RPMI7951 (cell line): ENCODE measurements around the gene HTRA3. TPM values are rescaled to one million over a fixed set of nuclear protein-coding genes. Genes with fewer than 3 reads are reported as not detected.
A peak's percentile ranks its signal among the peaks of the same experiment; 100 is the strongest.

Experiments used
- DNase-seq: peaks from one replicate; pipeline ENCODE4 v3.0.0-alpha.2; 2012; ENCODE audit warnings: low read depth
- total RNA-seq: library from RNA; depleted of rRNA; stranded (reverse); fragments of >200 nt; shearing (Covaris generic); gene quantifications from 2 replicates; pipeline ENCODE4 v1.2.3, GENCODE V29; 2014

The HTRA3 gene
- total RNA-seq, 1 experiment from 2014 or later = 7.8 TPM

- no peak for DNase-seq
These were observed 10.8 kb downstream of the HTRA3 start for GRCh38 chr4:8280158-8280875.

DNA sequence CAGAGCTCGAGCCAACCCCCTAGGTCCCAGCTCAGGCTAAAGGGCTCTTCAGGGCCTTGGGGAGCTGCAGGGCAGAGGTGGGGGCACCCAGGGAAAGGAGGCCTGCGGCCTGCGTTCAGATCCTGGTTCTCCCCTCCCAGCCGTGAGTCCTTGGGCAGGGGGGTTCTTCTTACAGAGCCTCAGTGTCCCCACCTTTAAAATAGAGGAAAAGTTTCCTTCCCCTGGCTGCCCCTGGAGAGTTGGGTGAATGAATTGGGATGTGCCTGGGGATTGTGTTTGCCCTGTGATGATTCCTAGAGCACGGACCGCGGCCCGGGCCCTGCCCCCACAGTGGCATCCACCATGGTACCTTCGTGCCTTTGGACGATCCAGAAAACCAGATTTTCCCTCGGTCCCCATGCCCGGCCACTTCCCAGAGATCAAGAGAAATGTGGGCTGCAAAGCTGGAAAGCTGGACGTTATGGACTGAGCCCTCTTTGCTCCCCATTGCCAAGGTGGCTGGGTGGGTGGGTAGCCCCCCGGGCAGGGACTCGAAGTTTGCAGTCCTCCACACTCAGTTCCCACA is 11.4 kb downstream of the HTRA3 start:
- no peak for DNase-seq

- DNase-seq = peak; percentile 86
These were observed 12.1 kb downstream of the HTRA3 start for GRCh38 chr4:8281519-8282133.

DNA sequence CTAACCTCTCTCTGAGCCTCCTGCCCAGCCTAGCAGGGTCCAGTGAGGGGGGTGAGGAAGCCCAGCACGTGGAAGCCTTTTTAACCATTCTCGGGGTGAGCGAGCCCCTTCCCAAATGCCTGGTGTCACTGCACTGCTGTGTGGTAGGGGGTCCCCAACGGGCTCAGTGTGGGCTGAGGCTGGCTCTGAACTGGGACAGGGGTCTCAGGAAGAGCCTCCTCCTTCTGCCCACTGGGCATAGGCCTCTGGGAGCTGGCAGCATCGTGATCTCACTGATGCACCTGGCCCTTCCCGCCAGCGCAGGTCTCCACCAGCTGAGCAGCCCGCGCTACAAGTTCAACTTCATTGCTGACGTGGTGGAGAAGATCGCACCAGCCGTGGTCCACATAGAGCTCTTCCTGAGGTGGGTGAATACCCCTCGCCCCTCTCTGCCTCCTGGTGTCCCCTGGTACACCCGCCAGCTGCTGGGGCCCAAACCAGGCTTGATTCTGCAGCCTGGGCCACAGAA is 12.6 kb downstream of the HTRA3 start:
- DNase-seq = no peak

- no peak for DNase-seq
These were observed 13.2 kb downstream of the HTRA3 start for GRCh38 chr4:8282742-8283141.

DNA sequence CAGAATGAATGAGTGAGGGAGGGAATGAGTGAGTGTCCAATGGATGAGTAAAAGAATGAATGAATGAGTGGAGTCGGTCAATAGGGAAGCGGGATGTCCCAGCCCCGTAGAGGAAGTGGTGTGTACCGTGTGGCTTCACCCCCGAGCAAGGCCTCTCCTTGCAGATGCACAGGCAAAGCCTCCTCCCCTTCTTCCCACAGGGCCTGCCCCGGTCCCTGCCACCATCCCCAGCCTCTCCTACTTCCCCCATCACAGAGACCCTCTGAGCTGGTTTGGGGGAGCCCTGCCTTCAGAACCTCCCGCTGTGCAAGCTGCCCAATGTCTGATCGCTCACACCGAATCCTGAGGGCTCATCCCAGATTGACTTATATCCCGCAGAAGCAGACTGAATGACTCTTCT is 13.6 kb downstream of the HTRA3 start:
- no peak for DNase-seq

- DNase-seq = no peak
These were observed 14.1 kb downstream of the HTRA3 start for GRCh38 chr4:8283631-8284121.

- no peak for DNase-seq
These were observed 14.8 kb downstream of the HTRA3 start for GRCh38 chr4:8284391-8284790.

GRCh38 chr4:8285143-8285975 is 15.8 kb downstream of the HTRA3 start:
- DNase-seq = no peak

- DNase-seq = no peak
These were observed 16.6 kb downstream of the HTRA3 start for GRCh38 chr4:8285976-8286718.

DNA sequence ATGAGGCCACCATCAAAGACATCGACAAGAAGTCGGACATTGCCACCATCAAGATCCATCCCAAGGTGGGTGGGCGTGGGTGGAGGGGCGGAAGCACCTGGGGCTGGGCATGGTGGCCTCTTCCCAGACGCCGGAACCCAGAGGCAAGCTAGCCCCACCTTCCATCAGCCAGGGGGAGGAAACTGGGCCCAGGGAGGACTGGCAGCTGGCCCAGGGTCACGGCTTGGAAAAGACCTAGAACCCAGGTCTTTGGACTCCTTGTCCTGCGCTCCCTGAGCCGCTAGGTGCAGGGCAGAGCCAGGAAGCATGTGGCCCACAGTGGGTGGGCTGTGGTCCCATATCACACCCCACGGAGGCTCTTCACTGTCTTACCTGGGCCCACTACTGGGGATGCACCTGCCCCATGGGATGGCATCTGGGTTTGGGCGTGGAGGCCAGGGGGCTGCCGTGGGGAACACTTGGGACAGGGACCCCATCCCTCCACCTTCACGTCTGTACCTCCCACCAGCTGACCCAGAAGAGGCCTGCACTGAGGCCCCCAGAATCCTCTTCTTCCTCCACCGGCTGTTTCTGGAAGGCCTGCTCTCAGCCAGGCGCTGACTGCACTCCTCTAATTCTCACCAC is 17.3 kb downstream of the HTRA3 start:
- no peak for DNase-seq

GRCh38 chr4:8287343-8288280 is 18.1 kb downstream of the HTRA3 start:
- no peak for DNase-seq

DNA sequence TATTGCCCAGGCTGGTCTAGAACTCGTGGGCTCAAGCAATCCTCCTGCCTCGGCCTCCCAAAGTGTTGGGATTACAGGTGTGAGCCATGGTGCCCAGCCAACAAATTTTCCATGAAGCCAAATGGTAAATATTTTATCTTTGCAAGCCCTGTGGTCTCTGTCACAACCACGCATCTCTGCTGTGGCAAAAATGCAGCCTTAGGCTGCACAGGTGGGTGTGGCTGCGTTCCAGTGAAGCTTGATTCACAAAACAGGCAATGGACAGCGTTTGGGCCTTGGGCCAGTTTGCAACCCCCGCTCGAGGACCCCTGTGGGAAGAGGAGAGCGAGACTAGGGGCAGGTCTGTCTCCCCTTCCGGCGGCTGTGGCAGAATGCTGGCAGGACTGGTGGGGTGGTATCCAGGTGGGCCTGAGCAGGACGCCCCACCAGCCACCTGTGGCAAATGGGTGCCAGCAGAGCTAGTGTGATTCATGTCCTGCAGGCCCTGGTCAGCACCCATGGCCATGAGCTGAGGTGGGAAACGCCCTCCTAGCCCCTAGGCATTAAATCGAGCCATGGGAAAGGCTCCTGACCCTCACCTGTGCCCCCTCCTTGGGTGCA is 19.7 kb downstream of the HTRA3 start:
- no peak for DNase-seq

DNA sequence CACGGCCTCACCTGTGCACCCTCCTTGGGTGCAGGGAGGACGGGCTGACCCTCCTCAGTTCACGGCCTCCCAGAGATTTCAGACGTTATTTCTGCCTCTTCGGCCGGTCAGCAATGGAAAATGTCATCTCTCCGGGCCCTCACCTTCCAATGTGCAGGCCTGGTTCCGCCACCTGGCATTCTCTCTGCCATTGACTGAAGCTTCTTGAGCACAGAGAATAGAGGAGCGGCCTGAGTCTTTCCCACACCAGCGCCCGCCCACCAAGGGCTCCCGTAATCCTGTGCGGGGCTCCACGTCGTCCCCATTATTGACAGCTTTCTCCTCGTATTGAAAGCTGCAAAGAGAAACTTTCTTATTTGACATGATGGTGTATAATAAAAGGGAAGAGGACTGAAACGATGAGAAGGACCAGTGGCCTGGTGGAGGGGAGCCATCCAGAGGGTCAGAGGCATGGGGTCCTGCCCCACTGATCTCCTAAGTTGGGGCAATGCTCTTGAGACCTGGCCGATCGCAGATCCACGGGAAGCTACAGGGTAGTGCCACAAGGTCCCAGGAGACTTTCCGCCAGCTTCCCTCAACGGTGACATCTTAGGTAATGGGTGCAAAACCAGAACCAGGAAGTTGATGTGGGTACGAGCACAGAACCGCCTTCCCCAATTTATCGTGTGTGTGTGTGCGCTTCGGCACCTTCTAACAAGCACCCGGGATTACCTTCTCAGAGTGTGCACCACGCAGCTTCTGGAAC is 20.6 kb downstream of the HTRA3 start:
- no peak for DNase-seq

DNA sequence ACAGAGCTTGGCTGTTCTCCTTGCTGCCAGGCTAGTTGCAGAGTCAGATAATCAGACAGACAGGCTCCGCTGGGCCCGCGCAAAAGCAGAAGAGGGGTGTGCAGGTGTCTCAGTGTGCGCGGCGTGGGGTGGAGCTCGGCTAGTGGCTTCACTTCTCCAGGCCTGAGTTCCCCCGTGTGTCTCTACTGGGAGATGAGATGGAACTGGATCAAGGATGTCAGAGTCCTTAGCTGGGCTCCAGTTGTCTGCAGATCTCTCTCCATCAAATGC is 21.1 kb downstream of the HTRA3 start:
- DNase-seq = no peak

- no peak for DNase-seq
These were observed 21.6 kb downstream of the HTRA3 start for GRCh38 chr4:8291036-8291682.

GRCh38 chr4:8291701-8292477 is 22.3 kb downstream of the HTRA3 start:
- no peak for DNase-seq
